NCI-H1048 (cell line): ENCODE results near the gene OR8J1.
"Not testable (repeated sequence)": the region's sequence is repeated elsewhere in the genome, so short reads cannot be mapped to it uniquely, and the experiment has no call there.

Experiments used
- DNase-seq: peaks from one replicate; lab custom pipeline; 2025; lab: John Stamatoyannopoulos, UW

The OR8J1 gene

DNA sequence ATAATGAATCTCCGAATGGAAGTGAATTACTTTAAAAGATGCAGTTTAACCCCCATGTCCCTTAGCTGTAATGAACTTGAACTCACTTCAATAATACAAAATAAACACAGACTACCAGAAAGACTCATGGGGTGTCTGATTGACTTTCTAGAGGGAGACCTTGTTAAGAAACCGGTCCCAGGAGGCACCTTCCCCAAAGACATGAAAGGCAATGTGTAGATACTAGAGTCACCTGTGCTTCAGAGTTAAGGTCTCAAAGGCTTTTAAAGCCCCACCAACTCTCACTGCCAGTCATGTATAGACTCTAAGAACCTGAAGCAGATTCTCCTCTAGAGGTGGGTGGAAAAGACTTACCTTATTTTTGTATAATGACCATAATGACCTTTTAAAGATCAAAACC lies at the start of gene OR8J1:
Gene OR8J1 (plus strand): TSS at position 301 of the 400 bp plus-strand sequence. CDS start 5,956 bp downstream, outside the sequence.
- DNase-seq: no peak

- DNase-seq: no peak
These were observed 46.3 kb upstream of the OR8J1 start for GRCh38 chr11:56307836-56308235.

DNA sequence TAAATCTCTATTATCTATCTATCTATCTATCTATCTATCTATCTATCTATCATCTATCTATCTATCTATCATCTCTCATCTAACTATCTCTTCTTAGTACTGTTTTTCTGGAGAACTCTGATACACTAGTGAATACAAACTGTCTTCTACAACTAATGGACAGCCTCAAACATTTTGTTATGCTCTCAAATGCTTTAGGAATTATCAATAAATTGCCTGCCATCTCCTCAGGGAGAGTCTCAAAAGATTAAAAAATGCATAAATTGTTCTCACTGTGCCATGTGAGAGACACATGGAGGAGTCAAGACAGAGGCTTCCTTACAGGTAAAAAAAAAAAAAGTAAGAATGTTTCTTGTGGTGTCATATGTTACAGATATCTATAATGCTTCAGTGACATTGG lies 39.2 kb upstream of the OR8J1 start, which contains the start of gene OR8K3:
Gene OR8K3 (plus strand): TSS at position 301 of the 400 bp plus-strand sequence. CDS start 3,163 bp downstream, outside the sequence.
- no peak for DNase-seq

- no peak for DNase-seq
These were observed 22.1 kb upstream of the OR8J1 start for GRCh38 chr11:56331861-56332491.

- DNase-seq: no peak
These were observed 20.9 kb upstream of the OR8J1 start for GRCh38 chr11:56333156-56333555.

DNA sequence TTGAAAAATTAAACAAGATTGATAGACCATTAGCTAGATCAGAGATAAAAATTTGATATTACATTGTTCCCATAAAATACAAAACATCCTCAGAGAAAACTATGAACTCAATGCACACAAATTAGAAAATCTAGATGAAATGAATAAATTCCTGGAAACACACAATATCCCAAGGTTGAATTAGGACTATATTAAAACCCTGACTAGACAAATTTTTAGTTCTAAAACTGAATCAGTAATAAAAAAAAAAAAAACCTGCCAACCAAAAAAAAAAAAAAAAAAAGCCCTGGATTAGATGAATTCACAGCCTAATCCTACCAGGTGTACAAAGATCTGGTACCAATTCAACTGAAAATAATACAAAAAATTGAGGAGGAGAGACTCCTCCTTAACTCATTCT lies 13.8 kb upstream of the OR8J1 start:
- DNase-seq: no peak

DNA sequence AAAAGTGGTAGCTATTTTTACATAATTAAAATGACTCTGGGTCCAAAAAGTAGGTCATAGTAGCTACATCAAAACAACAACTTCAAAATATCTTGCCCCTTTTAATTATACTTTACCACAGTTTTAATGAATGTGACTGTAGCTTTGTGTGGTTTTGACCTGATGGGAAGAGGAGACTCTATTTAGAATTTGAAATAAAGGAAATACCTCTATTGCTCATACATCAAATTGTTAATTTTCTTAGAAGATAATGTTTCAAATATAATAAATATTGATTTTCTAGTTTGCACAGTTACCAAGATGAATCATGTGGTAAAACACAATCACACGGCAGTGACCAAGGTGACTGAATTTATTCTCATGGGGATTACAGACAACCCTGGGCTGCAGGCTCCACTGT lies 8.4 kb upstream of the OR8J1 start, which contains the start of gene OR8K1:
Gene OR8K1 (plus strand): TSS at position 301 of the 400 bp plus-strand sequence. CDS start 0 bp downstream, at position 301.
- DNase-seq: no peak

DNA sequence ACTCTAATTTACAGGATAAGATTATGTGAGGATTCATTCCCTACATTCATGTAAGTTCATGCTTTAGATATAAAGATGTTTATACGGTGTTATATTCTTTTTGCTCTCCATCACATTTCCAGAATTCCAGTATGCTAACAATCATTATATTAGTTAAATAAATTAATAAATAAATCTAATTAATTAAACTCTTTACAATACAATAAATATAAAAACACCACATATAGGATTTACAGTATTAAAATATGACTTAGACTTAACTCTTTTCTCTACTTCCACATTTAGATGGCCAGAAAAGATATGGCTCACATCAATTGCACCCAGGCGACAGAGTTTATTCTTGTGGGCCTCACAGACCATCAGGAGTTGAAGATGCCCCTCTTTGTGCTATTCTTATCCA lies 21.2 kb downstream of the OR8J1 start, which contains the start of gene OR8U1:
Gene OR8U1 (plus strand): TSS at position 301 of the 400 bp plus-strand sequence. CDS start 0 bp downstream, at position 301.
- DNase-seq: no peak

DNA sequence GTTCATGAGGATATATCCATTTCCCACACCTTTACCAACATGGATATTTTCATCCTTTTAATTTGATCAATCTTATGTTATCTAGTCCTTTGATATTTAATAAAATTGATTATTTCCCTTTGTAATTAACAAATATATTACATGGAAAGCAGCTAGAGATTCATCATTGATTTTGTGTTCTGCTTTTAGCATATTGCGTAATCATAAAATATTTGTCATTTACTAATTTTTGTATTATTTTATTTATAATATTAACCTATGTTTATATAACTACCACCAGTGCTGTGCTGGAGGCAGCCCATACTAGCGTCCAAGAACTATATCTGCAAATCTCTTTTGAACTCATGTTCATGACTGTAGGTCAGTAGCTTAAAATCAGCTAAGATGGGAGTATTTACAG lies 26.0 kb downstream of the OR8J1 start:
- DNase-seq: no peak

- DNase-seq: no peak
These were observed 40.3 kb downstream of the OR8J1 start for GRCh38 chr11:56394381-56394780.

DNA sequence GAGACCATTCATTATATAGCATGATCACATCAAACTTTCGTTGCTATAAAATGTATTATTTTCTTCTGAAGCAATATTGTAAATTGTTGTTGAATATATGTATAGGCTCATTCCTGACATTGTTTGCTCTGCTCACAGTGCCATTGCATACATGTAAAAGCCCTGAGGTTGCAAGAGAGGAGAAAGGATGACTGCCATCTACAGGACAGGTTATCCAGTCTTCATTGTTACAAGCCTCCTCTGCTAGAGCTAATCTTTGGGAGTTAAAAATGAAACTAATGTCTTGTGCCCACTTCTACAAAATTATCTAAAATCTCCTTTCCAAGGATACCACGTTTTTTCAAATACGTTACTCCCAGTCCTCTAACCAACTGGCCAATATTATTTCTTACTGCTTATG lies 42.0 kb downstream of the OR8J1 start:
- no peak for DNase-seq

DNA sequence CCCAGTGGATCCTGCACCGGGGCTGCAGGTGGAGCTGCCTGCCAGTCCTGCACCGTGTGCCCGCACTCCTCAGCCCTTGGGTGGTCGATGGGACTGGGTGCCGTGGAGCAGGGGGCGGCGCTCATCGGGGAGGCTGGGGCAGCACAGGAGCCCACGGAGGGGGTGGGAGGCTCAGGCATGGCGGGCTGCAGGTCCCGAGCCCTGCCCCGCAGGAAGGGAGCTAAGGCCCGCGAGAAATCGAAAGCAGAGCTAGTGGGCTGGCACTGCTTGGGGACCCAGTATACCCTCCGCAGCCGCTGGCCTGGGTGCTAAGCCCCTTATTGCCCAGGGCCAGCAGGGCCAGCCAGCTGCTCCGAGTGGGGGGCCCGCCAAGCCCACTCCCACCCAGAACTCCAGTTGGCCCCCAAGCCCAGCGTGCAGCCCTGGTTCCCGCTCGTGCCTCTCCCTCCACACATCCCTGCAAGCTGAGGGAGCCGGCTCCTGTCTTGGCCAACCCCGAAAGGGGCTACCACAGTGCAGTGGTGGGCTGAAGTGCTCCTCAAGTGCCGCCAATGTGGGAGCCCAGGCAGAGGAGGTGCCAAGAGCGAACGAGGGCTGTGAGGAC lies 47.9 kb downstream of the OR8J1 start:
- DNase-seq: not testable (repeated sequence)

DNA sequence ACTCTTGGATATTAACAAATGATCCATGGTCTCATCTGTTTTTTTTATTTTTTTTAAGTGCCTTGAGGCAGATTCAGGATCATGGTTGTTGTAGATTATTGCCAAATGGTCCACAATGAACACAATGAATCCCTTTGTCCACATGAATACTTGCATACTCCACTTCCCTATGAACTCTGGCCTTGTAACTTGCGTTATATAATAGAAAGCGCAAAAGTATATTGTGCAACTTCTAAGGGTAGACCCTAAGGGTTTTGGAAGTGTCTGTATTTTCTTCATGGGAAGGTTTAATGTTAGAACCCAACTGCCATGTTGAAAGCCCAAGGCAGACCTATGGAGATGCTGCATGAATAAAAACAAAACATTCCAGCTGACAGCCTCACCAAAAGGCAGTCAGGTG lies 50.3 kb downstream of the OR8J1 start:
- DNase-seq: peak; percentile 34

- no peak for DNase-seq
These were observed 56.7 kb downstream of the OR8J1 start for GRCh38 chr11:56410801-56411200.
